Mesodermal cell (in vitro differentiated cells): ENCODE measurements around the gene TRIM17.

Source experiments
- H3K27ac ChIP-seq: 2 replicates; pipeline ENCODE4 v1.7.0; 2013; ENCODE audit warnings: mild to moderate bottlenecking, low read depth, low read length, moderate library complexity; ENCODE audit not compliant: severe bottlenecking
- H3K36me3 ChIP-seq: 2 replicates; pipeline ENCODE4 v1.7.1; 2013; ENCODE audit warnings: mild to moderate bottlenecking, low read length, moderate library complexity; ENCODE audit not compliant: control insufficient read depth, insufficient read depth
- H3K4me1 ChIP-seq: one replicate; pipeline ENCODE4 v1.7.1; 2013; ENCODE audit warnings: mild to moderate bottlenecking, low read length; ENCODE audit not compliant: insufficient read depth, control insufficient read depth, poor library complexity, severe bottlenecking
- H3K4me3 ChIP-seq: 2 replicates; pipeline ENCODE4 v1.7.0; 2013; ENCODE audit warnings: low read length, control low read depth, mild to moderate bottlenecking; ENCODE audit not compliant: insufficient read depth, poor library complexity, severe bottlenecking; ENCODE audit errors: extremely low read depth
- H3K9me3 ChIP-seq: 2 replicates; pipeline ENCODE4 v1.7.1; 2013; ENCODE audit warnings: mild to moderate bottlenecking, low read length, moderate library complexity; ENCODE audit not compliant: control insufficient read depth
- WGBS, 2 experiments: methylation state at CpG; one replicate each; pipeline ENCODE4 v1.1.5; 2013; ENCODE audit warnings: missing lambda C conversion rate in 2 of 2; ENCODE audit not compliant: insufficient coverage in 2 of 2; 5-methylcytosine and 5-hydroxymethylcytosine counted together

TRIM17 gene

GRCh38 chr1:228415853-228416216 lies 826 bp downstream of the TRIM17 start:
- Histone ChIP-seq H3K27ac (no peak overlapping the region), H3K4me3 (peak overlapping the region; percentile 46), H3K4me1 (peaks cover 8% of the 10 kb centered on the region), H3K36me3 (peaks cover 11% of the 10 kb centered on the region), H3K9me3 (no peaks in the 10 kb centered on the region)
- WGBS, 2 experiments: 26 to 34% methylated on average over 18 to 22 of the region's 23 CpGs

- 80 to 82% methylated on average over 6 to 7 of the region's 7 CpGs for WGBS, 2 experiments
- Histone ChIP-seq H3K27ac (no peak overlapping the region), H3K4me3 (no peak overlapping the region), H3K4me1 (peaks cover 8% of the 10 kb centered on the region), H3K9me3 (no peaks in the 10 kb centered on the region), H3K36me3 (peaks cover 11% of the 10 kb centered on the region)
These were observed 1.4 kb downstream of the TRIM17 start for GRCh38 chr1:228415221-228415620.

- H3K4me1 ChIP-seq: peaks cover 8% of the 10 kb centered on the region
- H3K9me3 ChIP-seq: no peaks in the 10 kb centered on the region
- WGBS, 2 experiments: 93 to 94% methylated on average over 20 to 25 of the region's 25 CpGs
- peaks cover 11% of the 10 kb centered on the region for H3K36me3 ChIP-seq
- no peak overlapping the region for H3K27ac ChIP-seq
- no peak overlapping the region for H3K4me3 ChIP-seq
These were observed 2.0 kb downstream of the TRIM17 start for GRCh38 chr1:228414511-228415211.

- Histone ChIP-seq H3K4me1 (peaks cover 8% of the 10 kb centered on the region), H3K4me3 (no peak overlapping the region), H3K36me3 (peaks cover 15% of the 10 kb centered on the region), H3K27ac (no peak overlapping the region), H3K9me3 (no peaks in the 10 kb centered on the region)
- 88 to 95% methylated on average over 8 to 10 of the region's 10 CpGs for WGBS, 2 experiments
These were observed 3.2 kb downstream of the TRIM17 start for GRCh38 chr1:228413241-228414010.

- Histone ChIP-seq H3K4me3 (no peak overlapping the region), H3K4me1 (peaks cover 13% of the 10 kb centered on the region), H3K27ac (no peak overlapping the region), H3K36me3 (peaks cover 18% of the 10 kb centered on the region), H3K9me3 (no peaks in the 10 kb centered on the region)
- 90 to 94% methylated on average over 8 to 9 of the region's 9 CpGs for WGBS, 2 experiments
These were observed 4.9 kb downstream of the TRIM17 start for GRCh38 chr1:228411548-228412430.

- Histone ChIP-seq H3K36me3 (peaks cover 18% of the 10 kb centered on the region), H3K27ac (no peak overlapping the region), H3K4me3 (no peak overlapping the region), H3K9me3 (no peaks in the 10 kb centered on the region), H3K4me1 (peaks cover 13% of the 10 kb centered on the region)
- 96 to 100% methylated on average over 3 to 5 of the region's 5 CpGs for WGBS, 2 experiments
These were observed 5.5 kb downstream of the TRIM17 start for GRCh38 chr1:228411121-228411520.

GRCh38 chr1:228410671-228411070 lies 6.0 kb downstream of the TRIM17 start:
- peaks cover 18% of the 10 kb centered on the region for H3K36me3 ChIP-seq
- no peak overlapping the region for H3K4me3 ChIP-seq
- WGBS, 2 experiments: 94 to 97% methylated on average over 10 to 11 of the region's 11 CpGs
- H3K9me3 ChIP-seq: no peaks in the 10 kb centered on the region
- no peak overlapping the region for H3K27ac ChIP-seq
- peaks cover 9% of the 10 kb centered on the region for H3K4me1 ChIP-seq

- Histone ChIP-seq H3K4me3 (no peak overlapping the region), H3K4me1 (peaks cover 6% of the 10 kb centered on the region), H3K9me3 (no peaks in the 10 kb centered on the region), H3K27ac (no peak overlapping the region), H3K36me3 (peaks cover 18% of the 10 kb centered on the region)
- WGBS, 2 experiments: 90 to 97% methylated on average over 6 to 8 of the region's 8 CpGs
These were observed 6.6 kb downstream of the TRIM17 start for GRCh38 chr1:228410015-228410414.

GRCh38 chr1:228408869-228409805 lies 7.5 kb downstream of the TRIM17 start:
- 95 to 96% methylated on average over 11 to 16 of the region's 19 CpGs for WGBS, 2 experiments
- H3K36me3 ChIP-seq: peaks cover 21% of the 10 kb centered on the region
- H3K4me3 ChIP-seq: no peak overlapping the region
- no peaks in the 10 kb centered on the region for H3K9me3 ChIP-seq
- peaks cover 12% of the 10 kb centered on the region for H3K4me1 ChIP-seq
- no peak overlapping the region for H3K27ac ChIP-seq
